HFFc6 (cell line): Measurements from ENCODE around the gene ZNF467. TPM values are rescaled to one million over a fixed set of nuclear protein-coding genes. Genes with fewer than 3 reads are reported as not detected.

Experiments used
- DNase-seq: peaks from one replicate; pipeline ENCODE4 v3.0.0-alpha.2; 2018
- H3K27ac Mint-ChIP-seq: 2 replicates; pipeline ENCODE4 v1.8.0; 2020; ENCODE audit warnings: mild to moderate bottlenecking, mixed read lengths
- H3K27me3 Mint-ChIP-seq: 2 replicates; pipeline ENCODE4 v1.8.0; 2021; ENCODE audit warnings: mild to moderate bottlenecking, moderate library complexity, mixed read lengths; ENCODE audit not compliant: insufficient read depth
- H3K36me3 Mint-ChIP-seq: 2 replicates; pipeline ENCODE4 v1.8.0; 2021; ENCODE audit warnings: low read depth, mixed read lengths
- H3K4me1 Mint-ChIP-seq: 2 replicates; pipeline ENCODE4 v1.8.0; 2020; ENCODE audit warnings: low read depth, mixed read lengths
- H3K4me3 Mint-ChIP-seq: 2 replicates; pipeline ENCODE4 v1.8.0; 2020; ENCODE audit warnings: mild to moderate bottlenecking, moderate library complexity, mixed read lengths
- H3K9me3 Mint-ChIP-seq: 2 replicates; pipeline ENCODE4 v1.8.0; 2020; ENCODE audit warnings: mild to moderate bottlenecking, mixed read lengths
- CTCF ChIP-seq: fragments of 200-600 bp; sonication (generic); IDR thresholded peaks from 2 replicates; pipeline ENCODE4 v1.5.0; 2021; ENCODE audit warnings: antibody characterized with exemption, mild to moderate bottlenecking
- total RNA-seq, 6 experiments: library from RNA; stranded (reverse); fragmentation: NEBNext Ultra II Directional; extraction: Animal tissue kit (Norgen Biotek cat#: 25700); gene quantifications; 2 replicates in 1 of 6; 3 replicates in 5 of 6; pipeline ENCODE4 v1.2.3, GENCODE V29; 2021

The ZNF467 gene
- total RNA-seq, 6 experiments from 2014 or later, result 0.68 to 1.7 (median 1.0) TPM

GRCh38 chr7:149780636-149781419, 7.4 kb upstream of the ZNF467 start:
- H3K4me1 Mint-ChIP-seq, result peaks cover 5% of the 10 kb centered on the region; the same call in 1 of the 2 replicates
- DNase-seq, result no peak
- TF ChIP-seq CTCF, result no peak
- H3K27ac Mint-ChIP-seq, result no peak overlapping the region
- H3K9me3 Mint-ChIP-seq, result no peaks in the 10 kb centered on the region
- H3K36me3 Mint-ChIP-seq, result no peaks in the 10 kb centered on the region
- peaks cover 15% of the 10 kb centered on the region for H3K27me3 Mint-ChIP-seq
- no peak overlapping the region for H3K4me3 Mint-ChIP-seq

GRCh38 chr7:149780056-149780455, 6.7 kb upstream of the ZNF467 start:
- Mint-ChIP-seq H3K27ac (no peak overlapping the region), H3K4me1 (peaks cover 5% of the 10 kb centered on the region; the same call in 1 of the 2 replicates), H3K27me3 (peaks cover 17% of the 10 kb centered on the region), H3K36me3 (no peaks in the 10 kb centered on the region), H3K4me3 (no peak overlapping the region), H3K9me3 (no peaks in the 10 kb centered on the region)
- TF ChIP-seq CTCF, result no peak
- no peak for DNase-seq

- Mint-ChIP-seq H3K4me3 (no peak overlapping the region), H3K36me3 (no peaks in the 10 kb centered on the region)
These were observed 6.1 kb upstream of the ZNF467 start for GRCh38 chr7:149779502-149779805.

DNA sequence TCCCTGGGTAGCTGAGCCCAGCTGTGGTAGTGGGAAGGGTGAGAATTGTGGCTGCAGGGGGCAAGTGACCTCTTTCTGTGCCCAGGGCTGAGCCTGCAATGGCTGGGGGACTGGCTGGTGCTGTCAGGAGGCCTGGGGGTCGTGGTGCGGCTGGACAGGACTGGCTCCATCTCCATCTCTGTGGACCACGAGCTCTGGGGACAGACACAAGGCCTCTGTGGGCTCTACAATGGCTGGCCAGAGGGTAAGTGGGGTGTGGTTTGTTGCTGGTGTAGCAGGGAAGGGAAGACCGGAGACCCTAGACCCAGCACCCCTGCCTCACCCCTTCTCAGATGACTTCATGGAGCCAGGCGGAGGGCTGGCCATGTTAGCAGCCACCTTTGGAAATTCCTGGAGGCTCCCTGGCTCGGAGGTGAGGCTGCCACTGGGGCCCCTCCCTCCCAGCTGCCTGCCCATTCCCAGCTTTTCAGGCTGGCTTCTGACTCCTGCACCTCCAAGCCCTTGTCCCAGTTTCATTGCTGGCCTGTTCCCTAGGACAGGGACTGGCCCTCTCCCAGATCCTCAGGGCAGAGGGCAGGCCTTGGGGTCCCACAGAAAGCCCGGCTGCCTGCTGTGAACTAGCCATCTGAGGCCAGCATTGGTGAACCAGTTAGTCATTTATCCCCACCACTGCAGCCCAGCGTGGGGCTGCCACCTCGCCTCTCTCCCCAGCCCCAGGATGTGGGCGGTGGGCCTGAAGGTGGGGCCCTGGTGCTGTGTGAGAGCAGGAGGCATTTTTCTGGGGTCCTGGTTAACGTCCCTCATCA, 5.5 kb upstream of the ZNF467 start:
- H3K36me3 Mint-ChIP-seq, result no peaks in the 10 kb centered on the region
- H3K4me1 Mint-ChIP-seq, result peaks cover 5% of the 10 kb centered on the region; the same call in 1 of the 2 replicates
- DNase-seq, result no peak
- peaks cover 27% of the 10 kb centered on the region for H3K27me3 Mint-ChIP-seq
- no peak overlapping the region for H3K27ac Mint-ChIP-seq
- TF ChIP-seq CTCF, result no peak
- H3K9me3 Mint-ChIP-seq, result no peaks in the 10 kb centered on the region
- H3K4me3 Mint-ChIP-seq, result no peak overlapping the region

More at GRCh38 chr7:149779502-149779805, 6.1 kb upstream of the ZNF467 start:
- no peak for TF ChIP-seq CTCF
- no peak for DNase-seq
- Mint-ChIP-seq H3K4me1 (peaks cover 5% of the 10 kb centered on the region; the same call in 1 of the 2 replicates), H3K27me3 (peaks cover 23% of the 10 kb centered on the region), H3K27ac (no peak overlapping the region), H3K9me3 (no peaks in the 10 kb centered on the region)

GRCh38 chr7:149778327-149778637, 4.9 kb upstream of the ZNF467 start:
- DNase-seq, result no peak
- Mint-ChIP-seq H3K36me3 (no peaks in the 10 kb centered on the region), H3K27me3 (peaks cover 27% of the 10 kb centered on the region), H3K9me3 (no peaks in the 10 kb centered on the region), H3K4me1 (peaks cover 5% of the 10 kb centered on the region; the same call in 1 of the 2 replicates), H3K27ac (no peak overlapping the region), H3K4me3 (no peak overlapping the region)
- no peak for TF ChIP-seq CTCF
